Lower lobe of right lung (tissue), 2 donors: Measurements from ENCODE around the gene SNUPN. TPM values are rescaled to one million over a fixed set of nuclear protein-coding genes. Genes with fewer than 3 reads are reported as not detected.
A peak's percentile ranks its signal among the peaks of the same experiment; 100 is the strongest.

Experiments used
- ATAC-seq, 2 donors: fragments of 200-7000 bp; cut with Tn5 transposase; one replicate each; pipeline ENCODE4 v1.9.1; 2020 to 2022; ENCODE audit warnings: mild to moderate bottlenecking in 2 of 2, moderate library complexity in 2 of 2
- DNase-seq: peaks from one replicate; pipeline ENCODE4 v3.0.0-alpha.2; 2020
- H3K27ac ChIP-seq: fragments of 200-600 bp; one replicate; pipeline ENCODE4 v1.8.0; 2022
- H3K27me3 ChIP-seq: fragments of 200-600 bp; one replicate; pipeline ENCODE4 v1.8.0; 2022; ENCODE audit warnings: low read depth
- H3K36me3 ChIP-seq: fragments of 200-600 bp; one replicate; pipeline ENCODE4 v1.8.0; 2022; ENCODE audit warnings: mild to moderate bottlenecking
- H3K4me1 ChIP-seq: fragments of 200-600 bp; one replicate; pipeline ENCODE4 v1.8.0; 2022
- H3K4me3 ChIP-seq: fragments of 200-600 bp; one replicate; pipeline ENCODE4 v1.8.0; 2022; ENCODE audit warnings: mild to moderate bottlenecking
- H3K9me3 ChIP-seq: fragments of 200-600 bp; one replicate; pipeline ENCODE4 v1.8.0; 2022
- intact Hi-C: fragments of 100-400 bp; cut with DNase I; formaldehyde crosslinking; loops from one replicate; pipeline ENCODE4 v1.11.0; 2022
- long read RNA-seq: library from polyadenylated mRNA; unstranded; transcript quantifications from one replicate; pipeline ENCODE4 v2.0.0, GENCODE V29; 2021
- total RNA-seq: library from RNA; stranded (reverse); fragmentation: NEBNext Ultra II Directional; extraction: Animal tissue kit (Norgen Biotek cat#: 25700); gene quantifications from one replicate; pipeline ENCODE4 v1.2.1, GENCODE V29; 2021
- TF ChIP-seq, protein P1 (sequence below): fragments of 200-600 bp; IDR thresholded peaks from one replicate; pipeline ENCODE4 v1.8.0; 2022; ENCODE audit warnings: antibody characterized with exemption, mild to moderate bottlenecking
- donor health status: DM: no; HTN: yes; CAD: no; lungs with severe emphysema.

The SNUPN gene
- total RNA-seq = 21.7 TPM
- long read RNA-seq, transcript SNUPN-206 (9 exons, 1,682 nt) = minor isoform, 7 of 69 reads
- long read RNA-seq, transcript SNUPN-201 (9 exons, 1,513 nt) = major isoform, 42 of 69 reads
- long read RNA-seq, partial matches to known transcripts = 6 of 69 reads
- long read RNA-seq, other reads (novel, unspliced or antisense) = 13 of 69 reads

DNA sequence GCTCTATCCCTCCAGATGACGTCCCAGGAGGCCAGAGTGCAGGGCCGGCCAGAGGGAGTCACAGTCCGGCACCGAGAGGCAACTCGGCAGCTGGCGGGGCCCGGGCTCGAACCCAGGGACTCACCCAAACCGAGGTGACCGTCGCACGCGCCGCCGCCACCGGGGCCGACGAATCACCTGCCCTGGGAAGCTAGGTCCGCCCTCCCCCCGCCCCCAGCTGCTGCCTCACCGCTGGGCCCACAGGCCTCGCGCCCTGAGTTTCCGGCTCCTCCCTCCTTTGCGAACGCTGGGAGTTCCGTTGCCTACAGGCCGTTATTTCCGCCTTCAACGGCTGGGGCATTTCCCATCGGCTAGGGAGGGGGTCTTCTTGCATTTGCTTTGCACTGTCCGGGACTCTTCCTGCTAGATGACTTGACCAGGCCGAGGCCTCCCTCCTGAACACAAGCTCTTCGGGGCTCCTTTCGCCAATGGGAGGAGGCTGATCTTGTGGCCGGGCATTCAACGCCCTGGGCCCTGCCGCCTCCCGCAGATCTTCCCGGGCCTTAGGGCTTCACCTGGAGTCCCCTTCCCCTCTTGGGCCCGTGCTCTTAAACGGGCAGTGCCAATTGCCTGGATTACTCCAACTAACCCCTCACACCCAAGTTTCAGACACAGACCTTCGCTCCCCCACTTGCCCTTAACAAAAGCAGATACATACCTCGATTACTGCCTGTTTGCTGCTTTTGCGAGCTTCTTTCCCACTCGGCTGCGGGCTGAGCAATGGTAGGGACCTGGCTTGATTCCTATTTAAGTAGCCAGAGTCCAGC lies at the start of gene SNUPN:
Gene SNUPN (minus strand): TSS at position 184 of the 806 bp plus-strand sequence. CDS start 4,674 bp downstream, outside the sequence.
- no peaks in the 10 kb centered on the region for H3K9me3 ChIP-seq
- peak; percentile 95 to 97 for ATAC-seq
- peak; percentile 97 for DNase-seq
- peaks cover 21% of the 10 kb centered on the region for H3K4me1 ChIP-seq
- H3K36me3 ChIP-seq = no peaks in the 10 kb centered on the region
- peak within 1 kb of the TSS; percentile 87 for H3K4me3 ChIP-seq
- H3K27me3 ChIP-seq = no peaks in the 10 kb centered on the region
- peak within 1 kb of the TSS; percentile 95 for H3K27ac ChIP-seq
- TF ChIP-seq, protein P1, sequence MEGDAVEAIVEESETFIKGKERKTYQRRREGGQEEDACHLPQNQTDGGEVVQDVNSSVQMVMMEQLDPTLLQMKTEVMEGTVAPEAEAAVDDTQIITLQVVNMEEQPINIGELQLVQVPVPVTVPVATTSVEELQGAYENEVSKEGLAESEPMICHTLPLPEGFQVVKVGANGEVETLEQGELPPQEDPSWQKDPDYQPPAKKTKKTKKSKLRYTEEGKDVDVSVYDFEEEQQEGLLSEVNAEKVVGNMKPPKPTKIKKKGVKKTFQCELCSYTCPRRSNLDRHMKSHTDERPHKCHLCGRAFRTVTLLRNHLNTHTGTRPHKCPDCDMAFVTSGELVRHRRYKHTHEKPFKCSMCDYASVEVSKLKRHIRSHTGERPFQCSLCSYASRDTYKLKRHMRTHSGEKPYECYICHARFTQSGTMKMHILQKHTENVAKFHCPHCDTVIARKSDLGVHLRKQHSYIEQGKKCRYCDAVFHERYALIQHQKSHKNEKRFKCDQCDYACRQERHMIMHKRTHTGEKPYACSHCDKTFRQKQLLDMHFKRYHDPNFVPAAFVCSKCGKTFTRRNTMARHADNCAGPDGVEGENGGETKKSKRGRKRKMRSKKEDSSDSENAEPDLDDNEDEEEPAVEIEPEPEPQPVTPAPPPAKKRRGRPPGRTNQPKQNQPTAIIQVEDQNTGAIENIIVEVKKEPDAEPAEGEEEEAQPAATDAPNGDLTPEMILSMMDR = no peak
- intact Hi-C loops = no loop called here

DNA sequence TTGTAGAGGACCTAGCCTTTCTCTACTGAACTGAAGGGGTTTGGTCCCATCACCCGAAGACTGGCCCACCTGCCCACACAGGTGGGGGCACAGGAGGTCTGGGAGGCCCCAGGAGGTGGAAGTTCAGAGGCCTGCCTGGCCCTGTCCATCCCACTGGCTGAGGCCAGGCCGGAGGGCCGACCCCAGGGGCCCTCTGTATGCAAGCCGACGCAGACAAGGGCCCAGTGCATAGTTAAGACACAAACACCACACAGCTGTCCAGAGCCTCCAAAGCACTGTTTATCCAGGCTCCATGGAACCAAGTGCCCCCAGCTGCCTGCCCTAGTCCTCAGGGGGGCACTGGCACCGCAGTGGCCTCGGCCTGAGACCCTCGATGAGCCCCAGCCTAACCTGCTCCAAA lies 48.8 kb upstream of the SNUPN start:
- H3K4me1 ChIP-seq = peaks cover 33% of the 10 kb centered on the region

DNA sequence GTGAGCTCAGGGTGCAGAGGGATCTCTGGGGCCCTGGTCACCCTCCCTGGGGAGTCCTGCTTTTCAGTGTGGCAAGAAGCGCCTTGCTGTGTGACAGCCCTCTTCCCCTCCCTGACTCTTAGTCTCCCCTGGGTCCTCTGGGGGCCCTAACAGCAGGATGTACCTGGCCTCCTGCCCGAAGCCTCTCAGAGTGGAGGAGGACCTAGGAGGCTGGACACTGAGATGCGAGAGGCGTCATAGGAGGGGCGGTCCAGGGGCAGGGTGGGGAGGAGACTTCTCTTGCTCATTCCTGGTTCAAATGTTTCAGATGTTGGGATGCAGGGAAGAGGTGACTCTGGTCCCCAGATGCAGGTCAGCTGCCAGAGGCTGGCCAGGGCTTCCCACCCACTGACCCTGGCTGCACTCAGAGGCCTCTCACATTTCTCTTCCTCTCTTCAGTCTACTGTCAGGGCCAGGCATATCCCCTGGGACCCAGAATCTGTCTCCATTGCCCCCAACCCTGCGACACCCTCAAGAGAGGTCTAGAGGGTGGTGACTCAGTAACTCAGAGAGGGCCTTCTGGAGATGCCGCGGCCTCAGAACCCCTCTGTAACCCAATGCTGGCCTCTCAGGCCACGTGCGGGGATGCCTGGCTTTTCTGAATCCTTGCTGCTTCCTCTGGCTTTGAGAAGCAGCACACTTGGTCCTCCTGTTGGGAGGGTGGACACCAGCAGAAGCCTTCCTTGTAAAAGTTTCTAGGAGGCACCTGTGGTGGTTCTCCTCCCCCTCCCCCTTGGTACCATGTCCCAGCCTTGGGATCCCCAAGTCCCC lies 48.1 kb upstream of the SNUPN start:
- Histone ChIP-seq H3K4me3 (no peak overlapping the region), H3K27ac (peak overlapping the region; percentile 77), H3K36me3 (no peaks in the 10 kb centered on the region), H3K4me1 (peaks cover 33% of the 10 kb centered on the region), H3K9me3 (no peaks in the 10 kb centered on the region), H3K27me3 (no peaks in the 10 kb centered on the region)
- intact Hi-C loops = no loop called here
- TF ChIP-seq, protein P1 = no peak
- DNase-seq (peak; percentile 74), ATAC-seq (peak; percentile 67 to 74)

More for the DNA sequence above, 48.8 kb upstream of the SNUPN start:
- Histone ChIP-seq H3K9me3 (no peaks in the 10 kb centered on the region), H3K4me3 (no peak overlapping the region), H3K27me3 (no peaks in the 10 kb centered on the region), H3K27ac (no peak overlapping the region), H3K36me3 (no peaks in the 10 kb centered on the region)
- intact Hi-C loops = no loop called here
- DNase-seq (no peak), ATAC-seq (no peak)
- TF ChIP-seq, protein P1 = no peak

DNA sequence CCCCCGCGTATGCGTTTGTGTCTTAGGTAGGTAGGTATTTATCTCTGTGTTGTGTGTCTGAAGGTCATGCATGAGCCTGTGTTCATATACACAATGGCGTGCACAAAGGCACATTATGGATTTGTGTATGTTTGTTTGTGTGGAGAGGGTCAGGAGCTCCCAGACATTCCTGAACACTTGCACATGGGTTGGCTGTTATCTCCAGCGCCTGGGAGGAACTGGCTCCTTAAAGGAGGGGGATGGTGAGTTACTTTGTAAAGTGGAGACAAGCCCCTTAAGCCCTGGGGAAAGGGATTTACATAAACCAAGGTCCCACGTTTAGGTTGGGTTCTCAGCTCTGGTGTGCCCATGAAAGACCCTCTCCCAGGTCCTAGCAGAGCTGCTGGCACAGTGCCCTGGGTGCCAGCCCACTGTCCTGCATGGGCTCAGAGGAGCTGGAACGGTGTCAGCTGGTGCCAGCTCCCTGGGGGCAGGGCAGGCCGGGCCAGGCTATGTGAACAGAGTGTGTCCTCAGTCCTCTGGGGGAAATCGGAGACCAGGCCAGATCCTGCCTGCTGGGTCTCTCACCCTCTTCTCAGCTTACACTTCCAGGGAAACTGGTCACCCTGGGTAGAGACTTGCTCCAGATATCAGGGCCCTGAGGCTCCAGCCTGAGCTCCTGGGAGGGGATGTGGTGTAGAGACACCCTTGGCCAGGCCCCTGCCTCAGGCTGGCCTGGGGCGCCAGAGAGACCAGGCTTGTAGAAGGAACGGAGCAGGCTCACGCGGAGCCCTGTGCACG lies 47.3 kb upstream of the SNUPN start:
- ATAC-seq (peak; percentile 40 to 72), DNase-seq (no peak)
- Histone ChIP-seq H3K27me3 (no peaks in the 10 kb centered on the region), H3K9me3 (no peaks in the 10 kb centered on the region), H3K4me1 (peaks cover 33% of the 10 kb centered on the region), H3K27ac (peak overlapping the region; percentile 77), H3K36me3 (no peaks in the 10 kb centered on the region), H3K4me3 (no peak overlapping the region)
- TF ChIP-seq, protein P1 = no peak
- intact Hi-C loops = no loop called here
